Stomach (tissue), 9 donors: ENCODE measurements around the gene ZDHHC20. TPM values are rescaled to one million over a fixed set of nuclear protein-coding genes. Genes with fewer than 3 reads are reported as not detected.

Experiments
- DNase-seq, 2 donors: peaks; one replicate each; pipeline versions ENCODE4 v3.0.0 to v3.0.0-alpha.2; 2013 to 2019
- H3K27ac ChIP-seq, 5 donors: fragments of 200-600 bp in 4 of 5; sonication (generic) in 4 of 5; one replicate each; pipeline ENCODE4 v1.5.1; 2013 to 2019; ENCODE audit warnings: mild to moderate bottlenecking in 1 of 5, moderate library complexity in 1 of 5
- H3K27me3 ChIP-seq, 3 donors: fragments of 200-600 bp; sonication (generic); one replicate each; pipeline ENCODE4 v1.5.1; 2017 to 2019; ENCODE audit warnings: mixed run types in 1 of 3
- H3K36me3 ChIP-seq, 4 donors: fragments of 200-600 bp; sonication (generic); 1 replicate in 3 of 4; 2 replicates in 1 of 4; pipeline ENCODE4 v1.5.1; 2016 to 2019
- H3K4me1 ChIP-seq, 4 donors: fragments of 200-600 bp; sonication (generic); one replicate each; pipeline ENCODE4 v1.5.1; 2016 to 2019
- H3K4me3 ChIP-seq, 4 donors: fragments of 200-600 bp; sonication (generic) in 3 of 4; one replicate each; pipeline ENCODE4 v1.5.1; 2016 to 2019; ENCODE audit warnings: mild to moderate bottlenecking in 1 of 4
- H3K9me3 ChIP-seq, 4 donors: fragments of 200-600 bp; sonication (generic); one replicate each; pipeline ENCODE4 v1.5.1; 2016 to 2019
- EP300 ChIP-seq: sonication (generic); formaldehyde crosslinking; IDR thresholded peaks from one replicate; pipeline ENCODE4 v1.6.1; 2017; ENCODE audit warnings: antibody characterized with exemption
- POLR2A ChIP-seq, 4 donors: fragments of 450-650 bp; IDR thresholded peaks; one replicate each; pipeline ENCODE4 v1.6.1; 2016; ENCODE audit warnings: antibody characterized with exemption in 4 of 4, control low read depth in 2 of 4, mild to moderate bottlenecking in 1 of 4, moderate library complexity in 1 of 4
- POLR2AphosphoS5 ChIP-seq, 3 donors: sonication (generic); formaldehyde crosslinking; IDR thresholded peaks; one replicate each; pipeline ENCODE4 v1.6.1; 2016; ENCODE audit warnings: antibody characterized with exemption in 3 of 3
- WGBS, 5 donors: extraction: QIAGEN DNeasy Blood & Tissue Kit in 3 of 5; methylation state at CpG; one replicate each; pipeline versions ENCODE4 v1.1.5 to v1.1.7; 2013 to 2018; 5-methylcytosine and 5-hydroxymethylcytosine counted together
- intact Hi-C: fragments of 100-400 bp; cut with DNase I; formaldehyde crosslinking; loops from one replicate; pipeline ENCODE4 v1.15.1; 2023; ENCODE audit warnings: low total_unique reads
- polyA plus RNA-seq, 3 donors: library from polyadenylated mRNA; stranded (reverse); fragments of 200-250 nt; gene quantifications; one replicate each; pipeline ENCODE4 v1.2.3, GENCODE V29; 2013
- total RNA-seq, 5 donors: library from RNA; depleted of rRNA; stranded (reverse); fragments of >200 nt; gene quantifications; one replicate each; pipeline versions ENCODE4 v1.1.0 to v1.2.3, GENCODE V29; 2014 to 2016
- TF ChIP-seq, protein P1 (sequence below), 7 experiments: fragments of 450-650 bp in 4 of 7; fragments of 200-600 bp in 3 of 7; sonication (generic) in 3 of 7; IDR thresholded peaks; one replicate each; pipeline ENCODE4 v1.5.1; 2016 to 2019; ENCODE audit warnings: antibody characterized with exemption in 7 of 7, control low read depth in 2 of 7, mild to moderate bottlenecking in 1 of 7
- donor health status: healthy with polysubstance abuse.
- donor health status: Bipolar disorder and iron deficiency.
- donor health status: healthy.

The ZDHHC20 gene
- total and polyA plus RNA-seq, 8 donors, result 13.9 to 329 (median 37.7) TPM

DNA sequence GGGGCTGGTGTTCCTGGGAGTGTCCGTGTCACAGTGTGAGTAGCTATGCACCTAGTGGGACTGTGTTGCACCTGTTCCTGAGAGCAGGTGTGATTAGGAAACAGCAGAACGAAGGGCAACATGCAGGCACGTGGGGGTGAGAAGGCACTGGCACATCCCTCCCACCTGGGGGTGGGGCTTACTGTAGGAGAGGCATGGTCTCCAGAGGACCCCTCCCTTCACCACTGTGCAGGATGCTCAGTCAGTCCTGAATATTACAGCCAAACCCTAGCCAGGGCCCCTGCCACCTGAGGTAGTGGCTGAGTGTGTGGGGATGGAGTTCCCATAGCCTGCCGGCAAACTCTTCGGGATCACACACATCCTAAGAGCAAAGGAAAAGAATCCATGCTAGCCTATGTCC, 99.2 kb downstream of the ZDHHC20 start:
- H3K36me3 ChIP-seq, result no peaks in the 10 kb centered on the region
- no peak for DNase-seq
- 73 to 82% (median 77%) methylated on average over 5 of the region's 5 CpGs for WGBS, 5 donors

DNA sequence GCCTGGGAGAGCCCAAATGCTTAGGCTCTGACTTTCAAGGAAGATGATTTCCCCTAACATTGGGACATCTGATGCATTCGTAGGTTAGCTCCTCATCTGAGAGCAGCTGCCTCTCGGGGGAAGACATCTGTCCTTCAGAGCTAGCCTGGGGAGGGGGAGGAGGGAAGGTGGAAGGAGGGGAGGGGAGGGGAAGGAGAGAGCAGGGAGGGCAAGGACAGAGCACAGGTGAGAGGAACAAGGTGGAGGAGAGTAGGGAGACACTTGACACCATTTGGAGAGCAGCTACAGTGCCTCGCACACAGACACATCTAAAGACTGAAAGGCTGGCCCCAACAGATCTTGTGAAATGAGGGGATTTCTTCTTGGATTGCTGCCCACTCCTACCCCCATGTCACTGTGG, 103.8 kb downstream of the ZDHHC20 start:
- H3K27me3 ChIP-seq, result no peaks in the 10 kb centered on the region
- no peak overlapping the region for H3K4me3 ChIP-seq
- intact Hi-C loops, result no loop called here
- no peak overlapping the region for H3K27ac ChIP-seq
- no peaks in the 10 kb centered on the region for H3K9me3 ChIP-seq
- H3K36me3 ChIP-seq, result no peaks in the 10 kb centered on the region
- TF ChIP-seq POLR2A (IDR thresholded peaks at IDR 0.05) (no peak), POLR2AphosphoS5 (IDR thresholded peaks at IDR 0.05) (no peak), EP300 (no peak)
- WGBS, 5 donors, result 65 to 88% (median 88%) methylated on average over 3 of the region's 3 CpGs
- no peaks in the 10 kb centered on the region for H3K4me1 ChIP-seq
- no peak for DNase-seq

More for the DNA sequence above, 99.2 kb downstream of the ZDHHC20 start:
- Histone ChIP-seq H3K4me3 (no peak overlapping the region), H3K27me3 (no peaks in the 10 kb centered on the region), H3K27ac (no peak overlapping the region), H3K9me3 (peaks cover 0 to 4% (median 0%) of the 10 kb centered on the region in 4 donors), H3K4me1 (no peaks in the 10 kb centered on the region)
- intact Hi-C loops, result no loop called here
- TF ChIP-seq POLR2A (IDR thresholded peaks at IDR 0.05) (no peak), EP300 (no peak), POLR2AphosphoS5 (IDR thresholded peaks at IDR 0.05) (no peak)
- TF ChIP-seq, protein P1, sequence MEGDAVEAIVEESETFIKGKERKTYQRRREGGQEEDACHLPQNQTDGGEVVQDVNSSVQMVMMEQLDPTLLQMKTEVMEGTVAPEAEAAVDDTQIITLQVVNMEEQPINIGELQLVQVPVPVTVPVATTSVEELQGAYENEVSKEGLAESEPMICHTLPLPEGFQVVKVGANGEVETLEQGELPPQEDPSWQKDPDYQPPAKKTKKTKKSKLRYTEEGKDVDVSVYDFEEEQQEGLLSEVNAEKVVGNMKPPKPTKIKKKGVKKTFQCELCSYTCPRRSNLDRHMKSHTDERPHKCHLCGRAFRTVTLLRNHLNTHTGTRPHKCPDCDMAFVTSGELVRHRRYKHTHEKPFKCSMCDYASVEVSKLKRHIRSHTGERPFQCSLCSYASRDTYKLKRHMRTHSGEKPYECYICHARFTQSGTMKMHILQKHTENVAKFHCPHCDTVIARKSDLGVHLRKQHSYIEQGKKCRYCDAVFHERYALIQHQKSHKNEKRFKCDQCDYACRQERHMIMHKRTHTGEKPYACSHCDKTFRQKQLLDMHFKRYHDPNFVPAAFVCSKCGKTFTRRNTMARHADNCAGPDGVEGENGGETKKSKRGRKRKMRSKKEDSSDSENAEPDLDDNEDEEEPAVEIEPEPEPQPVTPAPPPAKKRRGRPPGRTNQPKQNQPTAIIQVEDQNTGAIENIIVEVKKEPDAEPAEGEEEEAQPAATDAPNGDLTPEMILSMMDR (IDR thresholded peaks at IDR 0.05), result no peak

DNA sequence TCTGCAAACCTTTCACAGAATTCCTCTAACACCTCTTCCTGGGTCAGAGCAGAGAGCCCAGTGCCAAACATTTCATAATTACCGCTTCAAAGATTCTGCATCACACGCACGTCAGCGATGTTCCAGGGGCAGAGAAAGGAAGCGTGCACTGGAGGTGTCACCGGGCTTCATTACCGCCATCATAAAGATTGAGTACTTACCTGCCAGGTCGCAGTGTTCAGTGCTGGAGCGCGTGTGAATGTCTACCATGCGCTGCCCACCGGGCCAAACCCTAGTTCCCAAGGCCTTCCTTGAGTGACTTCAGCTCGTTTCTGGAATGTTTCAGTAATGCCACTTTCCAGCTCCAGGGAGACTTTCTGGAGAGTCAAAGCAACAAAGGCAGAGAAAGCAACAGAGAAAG, 104.4 kb downstream of the ZDHHC20 start:
- H3K36me3 ChIP-seq, result no peaks in the 10 kb centered on the region
- 92 to 96% (median 93%) methylated on average over 13 of the region's 13 CpGs for WGBS, 5 donors
- intact Hi-C loops, result no loop called here

DNA sequence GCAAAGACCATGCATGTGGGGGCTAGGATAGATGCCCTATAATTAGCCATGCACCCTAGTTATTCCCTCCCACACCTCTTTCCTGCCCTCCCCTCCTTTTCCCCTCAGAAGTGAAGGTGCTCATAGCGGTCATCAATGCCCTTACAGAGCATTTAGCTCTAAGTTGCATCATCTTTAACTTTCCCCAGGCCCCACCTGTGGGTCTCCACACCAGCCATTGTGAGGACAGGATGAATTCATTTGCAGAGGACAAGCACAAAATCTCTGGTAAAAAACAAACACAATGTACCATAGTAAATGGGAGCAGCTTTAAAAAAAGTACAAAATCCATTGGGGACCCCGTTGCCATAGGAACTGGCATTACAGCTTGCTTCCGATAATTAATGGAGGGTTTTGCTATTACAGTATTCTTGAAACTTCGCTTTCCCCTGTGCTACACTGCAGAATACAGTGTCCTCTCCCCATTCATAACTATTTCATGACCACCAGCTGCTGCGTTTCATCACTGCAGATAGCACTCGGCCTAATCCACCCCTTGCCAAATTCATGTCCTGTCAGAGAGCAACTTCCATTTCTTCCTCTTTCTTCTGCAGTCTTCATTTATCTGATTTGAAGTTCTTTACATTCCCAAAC, 110.5 kb downstream of the ZDHHC20 start:
- intact Hi-C loops, result no loop called here
- Histone ChIP-seq H3K9me3 (no peaks in the 10 kb centered on the region), H3K4me1 (no peaks in the 10 kb centered on the region), H3K36me3 (no peaks in the 10 kb centered on the region), H3K27me3 (no peaks in the 10 kb centered on the region), H3K4me3 (no peak overlapping the region), H3K27ac (no peak overlapping the region)
- 62 to 83% (median 80%) methylated on average over 6 of the region's 6 CpGs for WGBS, 5 donors
- TF ChIP-seq, protein P1 (IDR thresholded peaks at IDR 0.05), result no peak
- TF ChIP-seq POLR2AphosphoS5 (IDR thresholded peaks at IDR 0.05) (no peak), EP300 (no peak), POLR2A (IDR thresholded peaks at IDR 0.05) (no peak)
- DNase-seq, result peak in 1 of 2 donors; percentile 48

More for the DNA sequence above, 104.4 kb downstream of the ZDHHC20 start:
- DNase-seq, result no peak
- Histone ChIP-seq H3K4me1 (no peaks in the 10 kb centered on the region), H3K27ac (no peak overlapping the region), H3K27me3 (no peaks in the 10 kb centered on the region), H3K4me3 (no peak overlapping the region), H3K9me3 (no peaks in the 10 kb centered on the region)
- TF ChIP-seq POLR2A (IDR thresholded peaks at IDR 0.05) (no peak), POLR2AphosphoS5 (IDR thresholded peaks at IDR 0.05) (no peak), EP300 (no peak)
- TF ChIP-seq, protein P1 (IDR thresholded peaks at IDR 0.05), result no peak

DNA sequence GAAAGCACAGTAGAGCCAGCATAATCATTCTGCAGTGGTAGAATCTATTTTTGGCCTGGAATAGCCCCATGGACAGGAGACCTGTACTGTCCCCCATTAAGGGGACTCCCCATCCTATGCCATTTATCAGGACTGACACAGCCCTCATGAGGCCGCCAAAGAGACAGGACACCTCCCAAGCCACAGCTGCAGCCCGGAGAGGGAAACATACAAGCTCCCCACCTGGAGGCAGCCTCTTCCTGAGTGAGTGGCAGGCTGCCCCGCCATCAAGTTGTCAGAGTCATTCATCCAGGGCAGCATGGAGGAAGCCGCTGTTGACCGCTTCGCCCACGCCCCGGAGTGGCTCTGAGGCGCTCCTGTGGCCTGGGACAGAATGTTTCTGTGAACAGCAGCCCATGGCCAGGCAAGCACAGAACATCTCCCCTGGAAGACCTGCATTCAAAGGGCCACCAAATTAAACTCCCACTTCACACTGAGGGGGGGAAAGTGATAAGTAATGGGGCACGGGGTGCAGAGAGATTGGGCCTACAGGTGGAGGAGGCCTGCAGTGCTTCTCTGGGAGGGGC, 111.3 kb downstream of the ZDHHC20 start:
- Histone ChIP-seq H3K4me1 (no peaks in the 10 kb centered on the region), H3K9me3 (no peaks in the 10 kb centered on the region), H3K4me3 (no peak overlapping the region), H3K36me3 (no peaks in the 10 kb centered on the region), H3K27me3 (no peaks in the 10 kb centered on the region), H3K27ac (no peak overlapping the region)
- DNase-seq, result no peak
- WGBS, 5 donors, result 83 to 89% (median 85%) methylated on average over 7 to 10 of the region's 10 CpGs
- no peak for TF ChIP-seq POLR2AphosphoS5 (IDR thresholded peaks at IDR 0.05)
- TF ChIP-seq POLR2A (IDR thresholded peaks at IDR 0.05), result no peak
- TF ChIP-seq, protein P1 (IDR thresholded peaks at IDR 0.05), result no peak
- TF ChIP-seq EP300, result no peak
- intact Hi-C loops, result no loop called here
